Activated CD4-positive, alpha-beta T cell treated with anti-CD3 and anti-CD28 coated beads, Interleukin-2, amount 10 ng/mL, durations not matched to agents 7 days and 5 days (primary cell): ENCODE measurements around the gene DNAL4. TPM values are rescaled to one million over a fixed set of nuclear protein-coding genes. Genes with fewer than 3 reads are reported as not detected.

Experiments
- CTCF ChIA-PET: fragments of 350-600 bp; sonication (Branson Sonifier 250); formaldehyde crosslinking; loops from one replicate; lab custom pipeline; 2021; ENCODE audit warnings: antibody characterized with exemption; lab: Charles Lee
- POLR2A ChIA-PET: fragments of 350-600 bp; sonication (Branson Sonifier 250); formaldehyde crosslinking; loops from one replicate; lab custom pipeline; 2021; ENCODE audit warnings: antibody characterized with exemption; lab: Charles Lee
- DNase-seq: peaks from one replicate; pipeline ENCODE4 v3.0.0-alpha.2; 2020
- H3K27ac Mint-ChIP-seq: one replicate; pipeline ENCODE4 v1.8.0; 2021; ENCODE audit warnings: mild to moderate bottlenecking, moderate library complexity, mixed read lengths
- H3K27me3 Mint-ChIP-seq: one replicate; pipeline ENCODE4 v1.8.0; 2021; ENCODE audit warnings: mixed read lengths
- H3K36me3 Mint-ChIP-seq: one replicate; pipeline ENCODE4 v1.8.0; 2021; ENCODE audit warnings: low read depth, mixed read lengths
- H3K4me1 Mint-ChIP-seq: one replicate; pipeline ENCODE4 v1.8.0; 2021; ENCODE audit warnings: mixed read lengths
- H3K4me3 Mint-ChIP-seq: one replicate; pipeline ENCODE4 v1.8.0; 2021; ENCODE audit warnings: mild to moderate bottlenecking, moderate library complexity, mixed read lengths
- H3K9me3 Mint-ChIP-seq: one replicate; pipeline ENCODE4 v1.8.0; 2021; ENCODE audit warnings: mixed read lengths
- total RNA-seq, 2 experiments: library from RNA; stranded (reverse); gene quantifications; one replicate each; pipeline ENCODE4 v1.2.3, GENCODE V29; 2021

DNAL4 gene, protein sequence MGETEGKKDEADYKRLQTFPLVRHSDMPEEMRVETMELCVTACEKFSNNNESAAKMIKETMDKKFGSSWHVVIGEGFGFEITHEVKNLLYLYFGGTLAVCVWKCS
- total RNA-seq = 10 to 100 TPM in 1 of 2 experiments, 1 to 10 TPM in 1; 7.9 to 10.2 TPM

DNA sequence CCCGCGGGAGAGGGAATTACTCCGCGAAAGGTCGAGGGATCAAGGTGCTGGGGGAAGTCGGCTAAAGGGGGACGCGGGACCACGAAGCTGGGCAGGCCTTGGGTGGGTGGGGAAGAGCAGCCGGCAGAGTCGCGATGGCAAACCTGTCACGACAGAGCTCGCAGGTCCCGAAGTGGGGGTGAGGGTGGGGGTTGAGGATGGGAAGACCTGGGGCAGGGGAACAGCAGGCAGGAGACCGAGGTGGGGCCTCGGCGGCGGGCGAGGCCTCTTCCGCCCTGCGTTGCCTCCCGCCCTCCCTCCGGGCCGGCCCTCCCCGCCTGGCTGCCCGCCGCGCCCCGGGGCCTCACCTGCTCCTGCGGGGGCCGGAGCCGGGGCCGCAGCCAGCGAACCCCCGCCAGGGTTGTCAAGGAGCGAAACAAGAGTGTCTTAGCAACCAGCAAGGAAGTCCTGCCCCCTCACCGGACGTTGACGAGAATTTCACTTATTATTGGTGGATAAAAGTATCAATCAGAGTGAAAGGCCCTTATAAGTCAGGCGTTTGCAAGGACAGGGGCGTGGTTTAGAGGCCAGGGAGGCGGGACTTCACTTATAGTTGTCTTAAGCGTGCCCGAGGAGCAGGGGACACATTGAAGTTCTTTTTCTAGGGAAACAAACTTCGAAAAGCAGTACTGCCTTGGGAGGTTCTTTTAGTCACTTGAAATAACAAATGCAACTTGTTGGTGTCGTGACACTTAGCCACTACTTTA lies at the start of gene DNAL4:
TSS of gene DNAL4 (minus strand) at position 423 of the 746 bp plus-strand sequence. CDS start 11,412 bp downstream, outside the sequence.
- Mint-ChIP-seq H3K4me1 (peaks cover 33% of the 10 kb centered on the region), H3K27ac (peak within 1 kb of the TSS; percentile 79), H3K9me3 (peaks cover 3% of the 10 kb centered on the region), H3K36me3 (peaks cover 2% of the 10 kb centered on the region), H3K27me3 (peaks cover 2% of the 10 kb centered on the region), H3K4me3 (peak within 1 kb of the TSS; percentile 80)
- ChIA-PET CTCF (no interaction called here), POLR2A (no interaction called here)
- DNase-seq = peak; percentile 96

DNA sequence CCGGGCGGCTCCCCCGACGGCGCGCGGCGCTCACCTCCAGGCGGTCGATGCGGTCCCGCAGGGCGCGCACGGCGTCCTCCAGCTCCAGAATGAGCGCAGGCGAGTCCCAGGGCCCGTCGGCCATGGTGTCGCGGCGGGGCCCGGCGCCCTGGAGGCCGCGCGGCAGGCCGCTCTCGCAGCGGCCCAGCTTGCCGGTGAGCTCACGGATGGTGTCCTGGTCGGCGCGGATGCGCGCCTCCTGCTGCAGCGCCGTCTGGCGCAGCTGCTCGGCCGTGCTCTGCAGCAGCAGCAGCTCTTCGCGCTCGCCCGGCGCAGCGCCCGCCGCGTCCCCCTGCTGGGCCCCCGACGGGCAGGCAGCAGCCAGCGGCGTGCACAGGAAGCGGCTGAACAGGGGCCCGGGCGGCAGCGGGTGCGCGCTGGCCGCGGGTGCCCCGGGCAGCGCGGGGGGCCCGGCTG lies 49.3 kb upstream of the DNAL4 start:
- Mint-ChIP-seq H3K4me1 (peaks cover 5% of the 10 kb centered on the region), H3K9me3 (no peaks in the 10 kb centered on the region), H3K4me3 (no peak overlapping the region), H3K27ac (no peak overlapping the region), H3K27me3 (peaks cover 51% of the 10 kb centered on the region), H3K36me3 (no peaks in the 10 kb centered on the region)
- ChIA-PET CTCF (interaction anchor here (0.6 to 2.0 kb wide), 8 partner anchors 8 to 285 kb away, joined by 3 to 5 read pairs (median 3); partner anchors contain the start of gene TOMM22), POLR2A (no interaction called here)
- DNase-seq = peak; percentile 45

DNA sequence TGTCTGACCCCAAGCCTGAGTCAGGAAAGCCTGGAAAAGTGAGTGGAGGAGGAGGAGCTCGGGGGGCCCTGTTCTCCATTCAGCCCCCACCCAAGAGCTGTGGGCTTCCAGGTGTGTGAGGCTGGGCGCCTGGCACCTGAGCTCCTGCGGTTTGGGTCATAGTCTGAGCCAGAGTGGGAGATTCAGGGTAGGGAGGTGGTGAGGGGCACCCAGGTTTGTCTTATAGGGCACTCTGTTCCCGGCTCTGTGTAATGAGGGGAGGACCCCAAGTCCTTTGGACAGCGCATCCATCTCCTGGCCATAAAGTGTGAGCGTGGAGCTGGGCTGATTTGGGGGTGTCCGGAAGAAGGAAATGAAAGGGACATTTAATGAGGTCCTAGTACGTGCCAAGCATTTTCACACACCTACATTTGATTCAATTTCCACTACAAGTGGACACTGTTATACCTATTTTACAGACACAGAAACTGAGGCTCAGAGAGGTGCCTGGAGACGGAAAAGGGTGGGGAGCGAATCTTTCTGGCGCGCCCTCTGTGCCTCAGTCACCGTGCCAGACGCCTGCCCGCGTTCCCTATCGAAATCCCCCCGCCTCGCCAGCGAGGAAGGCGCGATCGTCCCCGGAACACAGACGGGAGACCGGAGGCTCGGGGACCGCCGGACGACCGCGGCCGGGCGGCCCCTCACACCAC lies 48.7 kb upstream of the DNAL4 start:
- H3K9me3 Mint-ChIP-seq = no peaks in the 10 kb centered on the region
- peak overlapping the region; percentile 60 for H3K4me3 Mint-ChIP-seq
- ChIA-PET CTCF (interaction anchor here (0.8 to 2.0 kb wide), 7 partner anchors 8 to 161 kb away, joined by 3 to 5 read pairs (median 3); partner anchors contain the start of gene TOMM22), POLR2A (no interaction called here)
- no peak for DNase-seq
- peaks cover 5% of the 10 kb centered on the region for H3K4me1 Mint-ChIP-seq
- peaks cover 48% of the 10 kb centered on the region for H3K27me3 Mint-ChIP-seq
- no peaks in the 10 kb centered on the region for H3K36me3 Mint-ChIP-seq
- H3K27ac Mint-ChIP-seq = no peak overlapping the region

DNA sequence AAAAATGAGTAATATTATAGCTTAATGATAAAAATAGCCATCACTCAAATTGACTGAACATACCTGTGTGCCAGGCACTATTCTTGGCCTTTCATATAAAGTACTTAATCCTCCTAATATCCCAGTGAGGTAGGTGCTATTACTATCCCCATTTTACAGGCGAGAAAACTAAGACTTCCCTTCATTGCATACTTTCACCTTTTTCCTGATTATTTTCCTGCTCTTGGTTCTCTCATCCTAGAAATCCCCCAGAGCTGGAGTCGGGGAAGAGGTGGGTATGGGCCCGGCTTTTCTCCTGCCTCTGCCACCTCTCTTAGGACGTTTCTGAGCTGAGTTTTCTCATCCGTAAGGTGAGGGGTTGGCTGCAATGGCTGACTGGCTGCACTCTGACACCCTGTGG lies 47.7 kb upstream of the DNAL4 start:
- DNase-seq = no peak
- Mint-ChIP-seq H3K9me3 (no peaks in the 10 kb centered on the region), H3K4me1 (peaks cover 5% of the 10 kb centered on the region), H3K27ac (no peak overlapping the region), H3K4me3 (no peak overlapping the region), H3K36me3 (no peaks in the 10 kb centered on the region), H3K27me3 (peaks cover 40% of the 10 kb centered on the region)
- POLR2A ChIA-PET = no interaction called here
- CTCF ChIA-PET = interaction anchor here (0.6 kb wide), 1 partner anchor 48 kb away, joined by 3 read pairs; no protein-coding TSS in a partner anchor

- ChIA-PET POLR2A (no interaction called here), CTCF (interaction anchor here (0.6 kb wide), 1 partner anchor 49 kb away, joined by 3 read pairs; no protein-coding TSS in a partner anchor)
- Mint-ChIP-seq H3K4me1 (peaks cover 5% of the 10 kb centered on the region), H3K27ac (no peak overlapping the region), H3K36me3 (no peaks in the 10 kb centered on the region), H3K4me3 (no peak overlapping the region), H3K9me3 (no peaks in the 10 kb centered on the region), H3K27me3 (peaks cover 38% of the 10 kb centered on the region)
- DNase-seq = no peak
Observed at GRCh38 chr22:38841211-38841610, 47.3 kb upstream of the DNAL4 start.

GRCh38 chr22:38840129-38840528 lies 46.2 kb upstream of the DNAL4 start:
- peaks cover 5% of the 10 kb centered on the region for H3K4me1 Mint-ChIP-seq
- ChIA-PET POLR2A (no interaction called here), CTCF (no interaction called here)
- no peak overlapping the region for H3K27ac Mint-ChIP-seq
- no peak for DNase-seq
- H3K27me3 Mint-ChIP-seq = peaks cover 32% of the 10 kb centered on the region
- H3K36me3 Mint-ChIP-seq = no peaks in the 10 kb centered on the region
- H3K4me3 Mint-ChIP-seq = no peak overlapping the region
- H3K9me3 Mint-ChIP-seq = no peaks in the 10 kb centered on the region

DNA sequence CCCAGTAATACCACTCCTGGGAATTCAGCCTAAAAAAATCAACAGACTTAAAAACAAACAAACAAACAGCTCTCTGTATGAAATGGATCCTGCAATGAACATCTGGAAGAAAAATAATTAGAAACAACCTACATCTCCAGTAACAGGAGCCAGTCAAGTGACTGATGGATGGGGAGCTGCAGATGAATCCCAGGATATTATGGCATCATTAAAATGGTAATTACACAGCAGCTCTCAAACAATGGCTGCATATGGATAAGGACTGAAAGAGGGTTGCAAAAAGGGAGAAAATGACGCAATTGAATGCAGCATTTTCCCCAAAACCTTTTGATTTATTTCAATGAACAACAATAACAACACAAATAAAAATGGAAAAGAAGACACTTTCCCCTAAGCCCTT lies 45.7 kb upstream of the DNAL4 start:
- Mint-ChIP-seq H3K4me1 (peaks cover 5% of the 10 kb centered on the region), H3K27me3 (peaks cover 28% of the 10 kb centered on the region), H3K9me3 (no peaks in the 10 kb centered on the region), H3K36me3 (no peaks in the 10 kb centered on the region), H3K27ac (no peak overlapping the region), H3K4me3 (no peak overlapping the region)
- ChIA-PET POLR2A (no interaction called here), CTCF (no interaction called here)
- DNase-seq = no peak

DNA sequence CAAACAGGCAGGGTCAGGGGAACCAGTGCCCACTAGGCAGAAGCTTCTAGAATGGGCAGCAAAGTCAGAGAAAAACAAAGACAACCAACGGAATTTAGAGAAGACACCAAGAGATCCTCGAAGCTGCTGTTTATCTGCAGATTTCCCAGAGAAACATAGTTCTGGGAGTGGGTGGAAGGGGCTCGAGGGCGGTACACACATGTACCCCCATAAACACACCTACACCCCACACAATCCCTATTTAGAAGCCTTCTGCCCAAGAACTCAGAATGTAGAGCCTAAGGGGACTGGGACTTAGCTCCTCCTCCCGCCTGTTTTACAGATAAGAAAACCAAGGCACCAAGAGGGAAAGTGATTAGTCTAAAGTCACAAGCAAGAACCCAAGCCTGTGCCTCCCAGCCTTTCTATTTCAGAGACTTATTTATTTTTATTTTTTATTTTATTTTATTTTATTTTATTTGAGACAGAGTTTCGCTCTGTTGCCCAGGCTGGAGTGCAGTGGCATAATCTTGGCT lies 43.5 kb upstream of the DNAL4 start:
- Mint-ChIP-seq H3K27me3 (peaks cover 18% of the 10 kb centered on the region), H3K36me3 (no peaks in the 10 kb centered on the region), H3K4me3 (no peak overlapping the region), H3K9me3 (no peaks in the 10 kb centered on the region), H3K27ac (no peak overlapping the region), H3K4me1 (peaks cover 2% of the 10 kb centered on the region)
- ChIA-PET POLR2A (no interaction called here), CTCF (no interaction called here)
- DNase-seq = no peak

DNA sequence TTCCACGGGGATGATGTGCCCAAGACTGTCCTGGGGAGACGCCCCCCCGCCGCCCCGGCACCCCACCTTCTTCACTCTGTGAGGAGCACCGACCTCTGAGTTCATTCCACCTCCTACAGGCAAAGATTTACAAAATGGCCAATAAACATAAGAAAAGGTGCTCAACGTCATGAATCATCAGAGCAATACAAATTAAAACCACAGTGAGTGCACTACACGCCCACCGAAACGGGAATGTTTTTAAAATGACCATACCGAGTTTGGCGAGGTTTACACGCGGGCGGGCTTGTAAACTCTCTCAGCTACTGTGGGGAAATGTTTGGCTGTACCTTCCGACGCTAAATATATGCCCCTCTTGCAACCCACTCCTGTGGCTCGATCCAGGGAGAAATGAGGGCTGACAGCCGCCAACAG lies 42.0 kb upstream of the DNAL4 start:
- no peak for DNase-seq
- POLR2A ChIA-PET = no interaction called here
- CTCF ChIA-PET = no interaction called here

GRCh38 chr22:38834991-38835390 lies 41.0 kb upstream of the DNAL4 start:
- DNase-seq = no peak
- H3K27ac Mint-ChIP-seq = no peak overlapping the region
- no peaks in the 10 kb centered on the region for H3K36me3 Mint-ChIP-seq
- CTCF ChIA-PET = interaction anchor here (1.1 kb wide), 1 partner anchor 8 kb away, joined by 5 read pairs; no protein-coding TSS in a partner anchor
- POLR2A ChIA-PET = no interaction called here
- H3K4me1 Mint-ChIP-seq = no peaks in the 10 kb centered on the region
- no peaks in the 10 kb centered on the region for H3K9me3 Mint-ChIP-seq
- H3K4me3 Mint-ChIP-seq = no peak overlapping the region
- H3K27me3 Mint-ChIP-seq = peaks cover 4% of the 10 kb centered on the region

More for the DNA sequence above, 42.0 kb upstream of the DNAL4 start:
- peaks cover 13% of the 10 kb centered on the region for H3K27me3 Mint-ChIP-seq
- no peaks in the 10 kb centered on the region for H3K9me3 Mint-ChIP-seq
- H3K36me3 Mint-ChIP-seq = no peaks in the 10 kb centered on the region
- H3K4me3 Mint-ChIP-seq = no peak overlapping the region
- no peak overlapping the region for H3K27ac Mint-ChIP-seq
- H3K4me1 Mint-ChIP-seq = no peaks in the 10 kb centered on the region

DNA sequence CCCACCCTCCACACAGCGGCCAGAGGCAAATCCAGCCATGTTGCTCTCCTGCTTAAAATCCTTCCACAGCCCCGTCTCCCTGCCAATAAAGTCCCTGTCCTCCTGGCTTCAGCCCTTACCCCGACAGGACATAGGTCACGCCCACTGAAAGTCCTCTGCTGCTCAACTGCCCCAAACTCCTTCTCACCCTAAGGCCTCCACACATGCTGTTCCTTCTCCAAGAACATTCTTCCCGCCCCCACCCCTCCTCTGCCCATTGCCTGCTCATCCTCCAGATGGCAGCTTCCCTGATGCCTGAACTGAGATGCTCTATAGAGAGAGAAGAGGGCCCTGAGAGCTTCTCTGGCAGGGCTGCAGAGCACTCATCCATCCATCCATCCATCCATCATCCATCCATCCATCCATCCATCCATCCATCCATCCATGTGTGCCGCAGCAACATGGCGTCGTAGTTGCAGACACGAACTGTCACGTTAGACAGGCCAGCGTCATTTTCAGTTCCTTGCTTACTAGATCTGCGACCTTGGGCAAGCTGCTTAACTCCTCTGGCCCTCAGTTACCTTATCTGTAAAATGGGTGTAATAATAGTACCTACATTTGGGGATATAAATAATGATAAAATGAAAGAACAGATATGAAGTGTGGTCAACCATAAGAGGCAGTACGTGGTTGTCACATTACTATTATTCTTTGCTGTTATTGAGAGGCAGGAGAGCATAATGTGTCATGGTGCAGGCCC lies 40.4 kb upstream of the DNAL4 start:
- no peak overlapping the region for H3K4me3 Mint-ChIP-seq
- DNase-seq = no peak
- ChIA-PET CTCF (interaction anchor here (0.6 to 1.1 kb wide), 2 partner anchors 9 to 40 kb away, joined by 4 to 5 read pairs; no protein-coding TSS in a partner anchor), POLR2A (no interaction called here)
- no peaks in the 10 kb centered on the region for H3K36me3 Mint-ChIP-seq
- no peaks in the 10 kb centered on the region for H3K4me1 Mint-ChIP-seq
- no peaks in the 10 kb centered on the region for H3K9me3 Mint-ChIP-seq
- no peaks in the 10 kb centered on the region for H3K27me3 Mint-ChIP-seq
- no peak overlapping the region for H3K27ac Mint-ChIP-seq

GRCh38 chr22:38833061-38833460 lies 39.1 kb upstream of the DNAL4 start:
- no peak for DNase-seq
- Mint-ChIP-seq H3K9me3 (no peaks in the 10 kb centered on the region), H3K4me1 (no peaks in the 10 kb centered on the region), H3K4me3 (no peak overlapping the region), H3K27me3 (no peaks in the 10 kb centered on the region), H3K36me3 (no peaks in the 10 kb centered on the region), H3K27ac (no peak overlapping the region)
- POLR2A ChIA-PET = no interaction called here
- CTCF ChIA-PET = interaction anchor here (0.9 kb wide), 1 partner anchor 10 kb away, joined by 3 read pairs; the partner anchor contains the start of gene NPTXR
